DMS79 (cell line): ENCODE data around the gene HIVEP2.
A peak's percentile ranks its signal among the peaks of the same experiment; 100 is the strongest.

ENCODE experiments used
- DNase-seq: peaks from one replicate; lab custom pipeline; 2025; lab: John Stamatoyannopoulos, UW

Gene HIVEP2

DNA sequence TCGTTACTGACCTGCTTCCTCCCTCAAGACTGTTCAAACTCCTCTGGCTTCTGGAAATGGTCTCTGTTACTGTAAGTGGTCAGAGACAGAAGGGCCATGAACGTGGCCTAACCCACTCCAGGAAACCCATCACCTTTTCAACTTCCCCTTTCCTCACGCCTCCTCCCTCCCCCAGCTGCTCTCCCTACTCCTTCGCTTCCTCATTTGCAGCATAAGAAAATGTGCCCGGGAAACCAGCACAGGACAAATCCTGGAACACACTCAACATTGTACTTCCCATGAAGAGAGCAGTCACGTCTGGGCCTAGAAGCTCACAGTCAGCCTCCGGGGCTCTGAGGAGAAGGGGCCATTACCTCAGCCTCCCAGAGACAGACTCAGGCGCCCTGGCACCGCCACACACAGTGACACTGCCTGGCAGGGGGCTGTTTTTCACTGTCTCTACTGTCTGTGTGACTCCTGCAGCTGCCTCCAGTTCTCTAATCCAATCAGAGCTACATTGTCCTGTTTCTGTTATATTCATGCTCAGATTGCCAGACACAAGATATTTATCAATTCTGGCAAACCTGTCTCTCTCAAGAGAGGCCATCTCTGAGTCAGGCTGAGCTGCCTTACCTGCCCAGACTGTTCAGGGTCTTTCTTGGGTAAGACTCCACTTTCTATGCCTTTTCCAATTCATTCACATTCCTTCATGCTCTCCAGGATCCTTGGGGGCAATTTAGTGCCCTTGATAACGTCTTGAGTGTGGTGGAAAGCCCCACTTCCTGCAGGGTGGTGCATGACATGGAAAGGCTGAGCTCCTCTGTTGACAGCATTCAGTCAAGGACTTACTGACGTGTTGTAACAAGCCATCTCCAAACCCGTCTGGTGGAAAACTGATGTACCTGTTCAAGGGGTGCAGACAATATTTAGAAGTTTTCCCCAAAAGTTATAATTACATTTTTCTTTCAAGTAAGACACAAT, 242.2 kb downstream of the HIVEP2 start:
- DNase-seq: peak; percentile 51
